Panc1 (cell line): ENCODE results near the gene BMP7.

Experiments
- POLR2AphosphoS5 ChIP-seq: IDR thresholded peaks from 2 replicates; pipeline ENCODE4 v1.6.1; 2012; ENCODE audit warnings: mild to moderate bottlenecking, low read depth, low read length, moderate library complexity
- TF ChIP-seq, protein P1 (sequence below): fragments of 450-650 bp; IDR thresholded peaks from 2 replicates; pipeline ENCODE4 v1.5.1; 2017; ENCODE audit warnings: mild to moderate bottlenecking
- TF ChIP-seq, protein P2 (sequence below), 2 experiments: IDR thresholded peaks; 2 replicates each; pipeline ENCODE4 v1.6.1; 2011 to 2012; ENCODE audit warnings: low read depth in 2 of 2, control low read depth in 1 of 2, low read length in 1 of 2, mild to moderate bottlenecking in 1 of 2, moderate library complexity in 1 of 2; ENCODE audit not compliant: insufficient read depth in 1 of 2

DNA sequence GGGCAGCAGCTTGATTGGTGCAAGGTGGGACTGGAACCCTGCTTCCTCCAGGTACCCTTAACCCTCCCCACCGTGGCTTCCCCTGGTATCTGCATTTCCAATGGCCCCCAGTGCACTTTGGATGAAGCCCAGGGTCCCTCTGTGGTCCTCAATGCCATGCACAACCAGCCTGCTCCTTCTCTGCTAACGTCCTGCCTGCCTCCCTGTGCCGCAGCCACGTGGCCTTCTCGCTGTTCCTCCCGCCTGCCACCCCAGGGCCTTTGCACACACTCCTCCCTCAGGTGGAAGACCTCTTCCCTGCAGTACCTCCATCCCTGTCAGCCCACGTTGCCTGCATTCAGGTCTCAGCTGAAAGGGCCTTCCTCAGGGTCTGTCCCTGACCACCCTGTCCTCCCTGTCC is 101.6 kb downstream of the BMP7 start:
- TF ChIP-seq, protein P1, sequence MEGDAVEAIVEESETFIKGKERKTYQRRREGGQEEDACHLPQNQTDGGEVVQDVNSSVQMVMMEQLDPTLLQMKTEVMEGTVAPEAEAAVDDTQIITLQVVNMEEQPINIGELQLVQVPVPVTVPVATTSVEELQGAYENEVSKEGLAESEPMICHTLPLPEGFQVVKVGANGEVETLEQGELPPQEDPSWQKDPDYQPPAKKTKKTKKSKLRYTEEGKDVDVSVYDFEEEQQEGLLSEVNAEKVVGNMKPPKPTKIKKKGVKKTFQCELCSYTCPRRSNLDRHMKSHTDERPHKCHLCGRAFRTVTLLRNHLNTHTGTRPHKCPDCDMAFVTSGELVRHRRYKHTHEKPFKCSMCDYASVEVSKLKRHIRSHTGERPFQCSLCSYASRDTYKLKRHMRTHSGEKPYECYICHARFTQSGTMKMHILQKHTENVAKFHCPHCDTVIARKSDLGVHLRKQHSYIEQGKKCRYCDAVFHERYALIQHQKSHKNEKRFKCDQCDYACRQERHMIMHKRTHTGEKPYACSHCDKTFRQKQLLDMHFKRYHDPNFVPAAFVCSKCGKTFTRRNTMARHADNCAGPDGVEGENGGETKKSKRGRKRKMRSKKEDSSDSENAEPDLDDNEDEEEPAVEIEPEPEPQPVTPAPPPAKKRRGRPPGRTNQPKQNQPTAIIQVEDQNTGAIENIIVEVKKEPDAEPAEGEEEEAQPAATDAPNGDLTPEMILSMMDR, result no peak
- TF ChIP-seq, protein P2, sequence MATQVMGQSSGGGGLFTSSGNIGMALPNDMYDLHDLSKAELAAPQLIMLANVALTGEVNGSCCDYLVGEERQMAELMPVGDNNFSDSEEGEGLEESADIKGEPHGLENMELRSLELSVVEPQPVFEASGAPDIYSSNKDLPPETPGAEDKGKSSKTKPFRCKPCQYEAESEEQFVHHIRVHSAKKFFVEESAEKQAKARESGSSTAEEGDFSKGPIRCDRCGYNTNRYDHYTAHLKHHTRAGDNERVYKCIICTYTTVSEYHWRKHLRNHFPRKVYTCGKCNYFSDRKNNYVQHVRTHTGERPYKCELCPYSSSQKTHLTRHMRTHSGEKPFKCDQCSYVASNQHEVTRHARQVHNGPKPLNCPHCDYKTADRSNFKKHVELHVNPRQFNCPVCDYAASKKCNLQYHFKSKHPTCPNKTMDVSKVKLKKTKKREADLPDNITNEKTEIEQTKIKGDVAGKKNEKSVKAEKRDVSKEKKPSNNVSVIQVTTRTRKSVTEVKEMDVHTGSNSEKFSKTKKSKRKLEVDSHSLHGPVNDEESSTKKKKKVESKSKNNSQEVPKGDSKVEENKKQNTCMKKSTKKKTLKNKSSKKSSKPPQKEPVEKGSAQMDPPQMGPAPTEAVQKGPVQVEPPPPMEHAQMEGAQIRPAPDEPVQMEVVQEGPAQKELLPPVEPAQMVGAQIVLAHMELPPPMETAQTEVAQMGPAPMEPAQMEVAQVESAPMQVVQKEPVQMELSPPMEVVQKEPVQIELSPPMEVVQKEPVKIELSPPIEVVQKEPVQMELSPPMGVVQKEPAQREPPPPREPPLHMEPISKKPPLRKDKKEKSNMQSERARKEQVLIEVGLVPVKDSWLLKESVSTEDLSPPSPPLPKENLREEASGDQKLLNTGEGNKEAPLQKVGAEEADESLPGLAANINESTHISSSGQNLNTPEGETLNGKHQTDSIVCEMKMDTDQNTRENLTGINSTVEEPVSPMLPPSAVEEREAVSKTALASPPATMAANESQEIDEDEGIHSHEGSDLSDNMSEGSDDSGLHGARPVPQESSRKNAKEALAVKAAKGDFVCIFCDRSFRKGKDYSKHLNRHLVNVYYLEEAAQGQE (IDR thresholded peaks at IDR 0.05; ENCODE audit: insufficient read depth in 1 of 2, low read depth in 2 of 2, low read length in 1 of 2), result no peak
- TF ChIP-seq POLR2AphosphoS5, result no peak
